DND-41 (cell line): Measurements from ENCODE around the gene RABL6.
"Not testable (repeated sequence)": the region's sequence is repeated elsewhere in the genome, so short reads cannot be mapped to it uniquely, and the experiment has no call there.

ENCODE experiments used
- ATAC-seq: fragments of 200-7000 bp; cut with Tn5 transposase; 3 replicates; pipeline ENCODE4 v1.9.1; 2021; ENCODE audit warnings: low read depth; ENCODE audit not compliant: insufficient read depth
- DNase-seq: peaks from one replicate; pipeline ENCODE4 v3.0.0-alpha.2; 2020
- H2AFZ ChIP-seq: 2 replicates; pipeline ENCODE4 v1.6.0; 2012; ENCODE audit warnings: low read depth, low read length
- H3K27ac ChIP-seq: 2 replicates; pipeline ENCODE4 v1.5.1; 2012; ENCODE audit warnings: low read length, inconsistent platforms
- H3K27me3 ChIP-seq: fragments of 200-600 bp; sonication (generic); 2 replicates; pipeline ENCODE4 v1.6.0; 2012; ENCODE audit warnings: low read length, mild to moderate bottlenecking, inconsistent platforms; ENCODE audit not compliant: insufficient read depth, poor library complexity
- H3K36me3 ChIP-seq: 2 replicates; pipeline ENCODE4 v1.5.1; 2012; ENCODE audit warnings: low read length, inconsistent platforms; ENCODE audit not compliant: insufficient read depth
- H3K4me1 ChIP-seq: 2 replicates; pipeline ENCODE4 v1.5.1; 2012; ENCODE audit warnings: mild to moderate bottlenecking, low read length; ENCODE audit not compliant: insufficient read depth
- H3K4me2 ChIP-seq: 2 replicates; pipeline ENCODE4 v1.6.0; 2012; ENCODE audit warnings: mild to moderate bottlenecking, moderate library complexity, low read length, inconsistent platforms; ENCODE audit not compliant: insufficient read depth
- H3K4me3 ChIP-seq, 2 experiments: fragments of 200-600 bp in 1 of 2; shearing (Covaris generic) in 1 of 2; 2 replicates each; pipeline ENCODE4 v1.5.1; 2012 to 2016; ENCODE audit warnings: inconsistent platforms in 2 of 2, low read length in 2 of 2, mild to moderate bottlenecking in 2 of 2, low read depth in 1 of 2, moderate library complexity in 1 of 2
- H3K79me2 ChIP-seq: 2 replicates; pipeline ENCODE4 v1.6.0; 2012; ENCODE audit warnings: low read length, inconsistent platforms; ENCODE audit not compliant: insufficient read depth
- H3K9ac ChIP-seq: 2 replicates; pipeline ENCODE4 v1.6.0; 2012; ENCODE audit warnings: low read depth, mild to moderate bottlenecking, inconsistent platforms, low read length, moderate library complexity
- H3K9me3 ChIP-seq: 2 replicates; pipeline ENCODE4 v1.5.1; 2012; ENCODE audit warnings: low read length, moderate library complexity, mild to moderate bottlenecking, inconsistent platforms; ENCODE audit not compliant: insufficient read depth, severe bottlenecking
- H4K20me1 ChIP-seq: 2 replicates; pipeline ENCODE4 v1.6.0; 2012; ENCODE audit warnings: low read length; ENCODE audit not compliant: insufficient read depth
- EZH2 ChIP-seq: IDR thresholded peaks from 3 replicates; pipeline ENCODE4 v1.6.1; 2012; ENCODE audit warnings: borderline replicate concordance, low read depth, mild to moderate bottlenecking, moderate library complexity, low read length, inconsistent platforms; ENCODE audit not compliant: severe bottlenecking
- TF ChIP-seq, protein P1 (sequence below): IDR thresholded peaks from 2 replicates; pipeline ENCODE4 v1.5.1; 2012; ENCODE audit warnings: borderline replicate concordance, low read length, moderate library complexity, mild to moderate bottlenecking; ENCODE audit not compliant: poor library complexity, severe bottlenecking; ENCODE audit errors: extremely low read depth

The RABL6 gene

DNA sequence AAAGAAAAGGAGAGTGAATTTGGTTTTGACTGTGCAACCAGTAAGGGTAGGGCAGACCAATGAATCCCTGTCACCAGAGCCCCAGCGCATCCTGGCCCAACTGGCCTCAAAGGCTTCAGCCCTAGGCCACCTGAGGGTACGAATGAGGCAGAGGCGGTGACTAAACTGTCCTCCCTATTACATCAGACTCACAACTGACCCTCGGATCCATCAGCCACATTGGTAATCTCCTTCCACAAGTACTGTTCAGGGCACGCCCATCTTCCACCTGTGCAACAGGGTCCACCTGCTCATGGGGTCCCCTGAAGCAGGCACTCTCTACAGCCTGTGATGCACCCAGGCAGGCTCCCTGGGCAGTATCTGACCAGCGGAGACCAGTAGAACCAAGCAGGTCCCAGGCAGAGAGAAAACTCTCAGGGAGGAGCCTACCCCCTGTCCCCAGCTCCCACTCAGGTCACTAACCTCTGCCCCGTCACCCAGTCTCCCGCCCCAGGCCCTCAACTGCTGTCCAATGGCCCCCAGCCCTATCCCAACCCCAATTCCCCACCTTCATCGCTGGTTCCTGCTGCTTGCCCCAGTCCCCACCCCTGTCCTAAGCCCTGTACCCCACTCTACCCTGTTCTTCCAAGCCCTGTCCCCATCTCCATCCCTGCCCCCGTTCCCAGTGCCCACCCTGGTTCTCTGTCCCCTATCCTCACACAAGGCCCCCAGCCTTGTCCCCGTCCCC lies 57.5 kb downstream of the RABL6 start:
- Histone ChIP-seq H3K36me3 (peaks cover 37% of the 10 kb centered on the region), H3K9me3 (no peaks in the 10 kb centered on the region), H3K4me2 (peak overlapping the region; percentile 85), H3K27ac (peak overlapping the region; percentile 2), H3K79me2 (peaks cover 35% of the 10 kb centered on the region), H4K20me1 (peaks cover 20% of the 10 kb centered on the region), H3K27me3 (no peaks in the 10 kb centered on the region), H3K4me3 (peak overlapping the region; percentile 88 to 97; a peak in 3 of 4 replicates), H3K9ac (peak overlapping the region; percentile 85), H2AFZ (no peak overlapping the region), H3K4me1 (peaks cover 28% of the 10 kb centered on the region)
- ATAC-seq: no peak
- no peak for TF ChIP-seq EZH2
- TF ChIP-seq, protein P1, sequence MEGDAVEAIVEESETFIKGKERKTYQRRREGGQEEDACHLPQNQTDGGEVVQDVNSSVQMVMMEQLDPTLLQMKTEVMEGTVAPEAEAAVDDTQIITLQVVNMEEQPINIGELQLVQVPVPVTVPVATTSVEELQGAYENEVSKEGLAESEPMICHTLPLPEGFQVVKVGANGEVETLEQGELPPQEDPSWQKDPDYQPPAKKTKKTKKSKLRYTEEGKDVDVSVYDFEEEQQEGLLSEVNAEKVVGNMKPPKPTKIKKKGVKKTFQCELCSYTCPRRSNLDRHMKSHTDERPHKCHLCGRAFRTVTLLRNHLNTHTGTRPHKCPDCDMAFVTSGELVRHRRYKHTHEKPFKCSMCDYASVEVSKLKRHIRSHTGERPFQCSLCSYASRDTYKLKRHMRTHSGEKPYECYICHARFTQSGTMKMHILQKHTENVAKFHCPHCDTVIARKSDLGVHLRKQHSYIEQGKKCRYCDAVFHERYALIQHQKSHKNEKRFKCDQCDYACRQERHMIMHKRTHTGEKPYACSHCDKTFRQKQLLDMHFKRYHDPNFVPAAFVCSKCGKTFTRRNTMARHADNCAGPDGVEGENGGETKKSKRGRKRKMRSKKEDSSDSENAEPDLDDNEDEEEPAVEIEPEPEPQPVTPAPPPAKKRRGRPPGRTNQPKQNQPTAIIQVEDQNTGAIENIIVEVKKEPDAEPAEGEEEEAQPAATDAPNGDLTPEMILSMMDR: no peak
- no peak for DNase-seq

DNA sequence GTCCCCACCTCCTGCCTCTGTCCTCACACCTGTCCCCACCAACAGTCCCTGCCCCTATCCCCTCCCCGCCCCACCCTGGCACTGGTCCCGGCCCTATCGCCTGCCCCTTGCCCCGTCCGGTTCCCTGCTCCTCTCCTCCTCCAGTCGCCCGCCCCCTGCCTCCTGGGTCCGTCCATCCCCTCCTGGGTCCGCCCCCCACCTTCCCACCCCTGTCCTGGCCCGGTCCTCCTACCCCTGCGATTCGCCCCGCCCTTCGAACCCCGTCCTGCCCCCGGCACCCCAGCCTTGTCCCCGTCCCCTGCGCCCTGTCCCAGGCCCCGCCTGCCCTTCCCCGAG lies 58.0 kb downstream of the RABL6 start:
- Histone ChIP-seq H3K27ac (peak overlapping the region; percentile 77; the same call in 1 of the 2 replicates), H3K79me2 (peaks cover 35% of the 10 kb centered on the region), H3K4me3 (peak overlapping the region; percentile 88 to 97; a peak in 3 of 4 replicates), H3K4me2 (peak overlapping the region; percentile 85), H3K36me3 (peaks cover 33% of the 10 kb centered on the region), H3K4me1 (peaks cover 28% of the 10 kb centered on the region), H3K9ac (peak overlapping the region; percentile 85), H3K9me3 (no peaks in the 10 kb centered on the region), H4K20me1 (peaks cover 16% of the 10 kb centered on the region), H3K27me3 (no peaks in the 10 kb centered on the region), H2AFZ (peak overlapping the region; percentile 85)
- DNase-seq (no peak), ATAC-seq (no peak; the same call in 2 of the 3 replicates)
- TF ChIP-seq, protein P1: no peak

DNA sequence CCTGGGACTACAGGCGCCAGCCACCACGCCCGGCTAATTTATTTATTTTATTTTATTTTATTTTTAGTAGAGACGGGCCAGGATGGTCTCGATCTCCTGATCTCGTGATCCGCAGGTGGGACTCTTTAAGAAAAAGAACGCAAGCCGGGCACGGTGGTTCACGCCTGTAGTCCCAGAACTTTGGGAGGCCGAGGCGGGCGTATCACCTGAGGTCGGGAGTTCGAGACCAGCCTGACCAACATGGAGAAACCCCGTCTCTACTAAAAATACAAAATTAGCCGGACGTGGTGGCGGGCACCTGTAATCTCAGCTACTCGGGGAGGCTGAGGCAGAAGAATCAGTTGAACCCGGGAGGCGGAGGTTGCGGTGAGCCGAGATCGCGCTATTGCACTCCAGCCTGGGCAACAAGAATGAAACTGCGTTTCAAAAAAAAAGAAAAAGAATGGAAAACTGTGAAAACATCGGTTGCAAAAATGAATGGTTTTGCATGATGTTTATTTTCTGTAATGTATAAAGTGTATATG lies 59.2 kb downstream of the RABL6 start:
- H3K27ac ChIP-seq, H2AFZ ChIP-seq: not testable (repeated sequence)
- H3K9ac ChIP-seq: peak overlapping the region; percentile 85

DNA sequence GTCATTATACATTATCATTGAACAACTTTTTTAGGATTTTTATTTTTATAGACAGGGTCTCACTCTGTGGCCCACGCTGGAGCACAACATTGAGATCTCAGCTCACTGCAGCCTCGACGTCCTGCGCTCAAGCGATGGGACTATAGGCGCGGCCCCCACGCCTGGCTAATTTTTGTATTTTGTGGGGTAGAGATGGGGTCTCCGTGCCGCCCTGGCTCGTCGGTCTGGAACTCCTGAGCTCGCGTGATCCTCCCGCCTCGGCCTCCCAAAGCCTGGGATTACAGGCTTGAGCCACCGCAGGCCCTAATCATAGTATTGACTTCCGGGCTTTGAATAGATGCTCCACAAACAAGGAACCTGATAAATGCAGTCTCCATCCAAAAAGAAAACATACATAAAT lies 59.7 kb downstream of the RABL6 start:
- no peak for ATAC-seq
- Histone ChIP-seq H3K4me2 (peak overlapping the region; percentile 85), H3K9ac (no peak overlapping the region), H3K4me3 (peak overlapping the region in 1 of 2 experiments; percentile 97; a peak in 1 of 4 replicates), H2AFZ (no peak overlapping the region), H3K36me3 (peaks cover 16% of the 10 kb centered on the region), H3K27ac (no peak overlapping the region), H3K27me3 (no peaks in the 10 kb centered on the region), H3K9me3 (peaks cover 5% of the 10 kb centered on the region), H3K4me1 (peaks cover 28% of the 10 kb centered on the region), H4K20me1 (peaks cover 16% of the 10 kb centered on the region), H3K79me2 (peaks cover 35% of the 10 kb centered on the region)
- DNase-seq: no peak
- TF ChIP-seq, protein P1: no peak
- TF ChIP-seq EZH2: no peak

More for the DNA sequence above, 59.2 kb downstream of the RABL6 start:
- H3K36me3 ChIP-seq: peaks cover 21% of the 10 kb centered on the region
- ATAC-seq, DNase-seq, H3K9me3 ChIP-seq, H3K27me3 ChIP-seq: not testable (repeated sequence)
- H3K4me2 ChIP-seq: peak overlapping the region; percentile 85
- peaks cover 28% of the 10 kb centered on the region for H3K4me1 ChIP-seq
- peak overlapping the region; percentile 51 to 97; a peak in 3 of 4 replicates for H3K4me3 ChIP-seq
- H3K79me2 ChIP-seq: peaks cover 35% of the 10 kb centered on the region
- peaks cover 16% of the 10 kb centered on the region for H4K20me1 ChIP-seq
